Fibroblast of the aortic adventitia (primary cell): Measurements from ENCODE around the gene ZNF865. TPM values are rescaled to one million over a fixed set of nuclear protein-coding genes. Genes with fewer than 3 reads are reported as not detected.
"Not testable (repeated sequence)": the region's sequence is repeated elsewhere in the genome, so short reads cannot be mapped to it uniquely, and the experiment has no call there.

Experiments used
- DNase-seq: peaks from one replicate; pipeline ENCODE4 v3.0.0-alpha.2; 2010; ENCODE audit warnings: low read depth
- H3K4me3 ChIP-seq: 2 replicates; pipeline ENCODE4 v1.5.1; 2011; ENCODE audit warnings: low read depth, mild to moderate bottlenecking, control low read depth, low read length, moderate library complexity
- CTCF ChIP-seq: IDR thresholded peaks from 2 replicates; pipeline ENCODE4 v1.5.1; 2011; ENCODE audit warnings: mild to moderate bottlenecking, low read length, control low read depth, inconsistent platforms; ENCODE audit not compliant: insufficient read depth
- total RNA-seq: library from RNA; depleted of rRNA; stranded (reverse); fragments of >200 nt; gene quantifications from 2 replicates; pipeline ENCODE4 v1.2.3, GENCODE V29; 2012; ENCODE audit warnings: low replicate concordance

Gene ZNF865
- 0.08 and 1.5 TPM in 2 replicates for total RNA-seq

GRCh38 chr19:55605637-55606470 is at the start of gene ZNF865:
ZNF865 (plus strand) TSS chr19:55605647; CDS start chr19:55613619, 7,972 bp downstream.
- peak within 1 kb of the TSS; percentile 93 for H3K4me3 ChIP-seq
- DNase-seq, result peak; percentile 85
- TF ChIP-seq CTCF, result peak; percentile 88

GRCh38 chr19:55559684-55560083 is 45.8 kb upstream of the ZNF865 start:
- H3K4me3 ChIP-seq, result no peak overlapping the region
- TF ChIP-seq CTCF, result no peak
- no peak for DNase-seq

GRCh38 chr19:55563261-55563690 is 42.2 kb upstream of the ZNF865 start:
- no peak overlapping the region for H3K4me3 ChIP-seq
- TF ChIP-seq CTCF, result no peak
- DNase-seq, result peak; percentile 47

- H3K4me3 ChIP-seq, result no peak overlapping the region
- no peak for DNase-seq
- TF ChIP-seq CTCF, result no peak
Measured at GRCh38 chr19:55566823-55567222, 38.6 kb upstream of the ZNF865 start.

GRCh38 chr19:55567708-55568328 is 37.6 kb upstream of the ZNF865 start:
- no peak for DNase-seq
- no peak overlapping the region for H3K4me3 ChIP-seq
- TF ChIP-seq CTCF, result no peak

- H3K4me3 ChIP-seq, DNase-seq: not testable (repeated sequence)
Measured at GRCh38 chr19:55569477-55569876, 36.0 kb upstream of the ZNF865 start.

- not testable (repeated sequence) for H3K4me3 ChIP-seq, DNase-seq
Measured at GRCh38 chr19:55573929-55574328, 31.5 kb upstream of the ZNF865 start.
